Measurements from ENCODE around the gene CCDC185. TPM values are rescaled to one million over a fixed set of nuclear protein-coding genes. Genes with fewer than 3 reads are reported as not detected.

The CCDC185 gene
- total and polyA plus RNA-seq, 10 donors: not detected

DNA sequence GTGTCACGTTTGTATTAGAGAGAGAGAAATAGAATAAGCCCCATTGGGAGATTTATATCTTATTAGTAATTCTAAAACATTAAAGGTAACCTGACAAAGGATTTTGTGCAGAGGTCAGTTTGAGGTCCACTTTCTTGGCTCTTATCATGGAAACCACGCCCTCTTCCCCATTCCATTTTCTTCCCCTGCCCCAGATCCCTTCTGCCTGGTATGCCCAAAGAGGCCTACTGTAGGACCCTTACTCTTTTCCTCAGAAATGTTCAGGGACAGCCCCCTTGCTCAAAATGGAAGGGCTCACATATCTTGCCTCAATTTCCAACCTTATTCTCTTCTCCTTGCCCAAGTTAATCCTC, 9.6 kb downstream of the CCDC185 start:
- H3K9me3 ChIP-seq: no peaks in the 10 kb centered on the region
- intact Hi-C loops (cut with DNase I; ENCODE audit: low total_unique reads): no loop called here
- no peak for DNase-seq
- H3K4me3 ChIP-seq: no peak overlapping the region
- 59 to 83% (median 63%) methylated on average over 2 of the region's 2 CpGs for WGBS, 5 donors
- H3K4me1 ChIP-seq: no peaks in the 10 kb centered on the region
- no peaks in the 10 kb centered on the region for H3K36me3 ChIP-seq
- H3K27me3 ChIP-seq (replicated peaks in 1 of 7): peaks cover 0 to 14% (median 4%) of the 10 kb centered on the region in 7 donors
- TF ChIP-seq POLR2A (IDR thresholded peaks at IDR 0.05): no peak
- no peak overlapping the region for H3K27ac ChIP-seq

GRCh38 chr1:223403184-223403815, 10.1 kb downstream of the CCDC185 start:
- intact Hi-C loops (cut with DNase I; ENCODE audit: low total_unique reads): no loop called here
- TF ChIP-seq POLR2A (IDR thresholded peaks at IDR 0.05): no peak
- no peak for TF ChIP-seq POLR2AphosphoS5 (IDR thresholded peaks at IDR 0.05)
- TF ChIP-seq CTCF (IDR thresholded peaks at IDR 0.05 in 8 of 11, conservative IDR thresholded peaks at IDR 0.05 in 3 of 11): no peak
- WGBS, 5 donors: 76 to 85% (median 82%) methylated on average over 3 of the region's 3 CpGs
- peaks cover 0 to 14% (median 4%) of the 10 kb centered on the region in 7 donors for H3K27me3 ChIP-seq (replicated peaks in 1 of 7)
- no peaks in the 10 kb centered on the region for H3K36me3 ChIP-seq
- H3K27ac ChIP-seq: no peak overlapping the region
- H3K4me3 ChIP-seq: no peak overlapping the region
- DNase-seq: no peak
- no peaks in the 10 kb centered on the region for H3K9me3 ChIP-seq
- H3K4me1 ChIP-seq: no peaks in the 10 kb centered on the region

DNA sequence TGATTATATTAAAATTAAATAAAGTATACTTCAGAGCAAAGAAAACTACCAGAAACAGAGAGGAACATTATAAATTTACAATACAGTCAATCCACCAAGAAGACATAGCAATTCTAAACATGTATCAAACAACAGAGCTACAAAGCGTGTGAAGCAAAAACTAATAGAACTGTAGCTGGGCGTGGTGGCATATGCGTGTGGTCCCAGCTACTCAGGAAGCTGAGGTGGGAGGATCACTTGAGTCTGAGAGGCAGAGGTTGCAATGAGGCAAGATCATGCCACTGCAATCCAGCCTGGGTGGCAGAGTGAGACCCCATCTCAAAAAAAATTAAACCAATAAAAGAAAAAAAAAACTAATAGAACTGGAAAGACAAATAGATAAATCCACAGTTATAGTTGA, 12.3 kb downstream of the CCDC185 start:
- H3K4me3 ChIP-seq: no peak overlapping the region
- H3K36me3 ChIP-seq: no peaks in the 10 kb centered on the region
- intact Hi-C loops (cut with DNase I; ENCODE audit: low total_unique reads): no loop called here
- peaks cover 0 to 14% (median 4%) of the 10 kb centered on the region in 7 donors for H3K27me3 ChIP-seq (replicated peaks in 1 of 7)
- TF ChIP-seq POLR2A (IDR thresholded peaks at IDR 0.05) (no peak), CTCF (IDR thresholded peaks at IDR 0.05 in 8 of 11, conservative IDR thresholded peaks at IDR 0.05 in 3 of 11) (no peak), POLR2AphosphoS5 (IDR thresholded peaks at IDR 0.05) (no peak)
- no peaks in the 10 kb centered on the region for H3K4me1 ChIP-seq
- H3K9me3 ChIP-seq: no peaks in the 10 kb centered on the region
- H3K27ac ChIP-seq: no peak overlapping the region
- DNase-seq: no peak
- WGBS, 5 donors: 76 to 92% (median 79%) methylated on average over 3 of the region's 3 CpGs

- Histone ChIP-seq H3K27ac (no peak overlapping the region), H3K9me3 (no peaks in the 10 kb centered on the region), H3K27me3 (replicated peaks in 1 of 7) (no peaks in the 10 kb centered on the region), H3K4me1 (no peaks in the 10 kb centered on the region), H3K4me3 (no peak overlapping the region), H3K36me3 (no peaks in the 10 kb centered on the region)
- no peak for DNase-seq
- intact Hi-C loops (cut with DNase I; ENCODE audit: low total_unique reads): no loop called here
- TF ChIP-seq POLR2AphosphoS5 (IDR thresholded peaks at IDR 0.05) (no peak), POLR2A (IDR thresholded peaks at IDR 0.05) (no peak), CTCF (IDR thresholded peaks at IDR 0.05 in 8 of 11, conservative IDR thresholded peaks at IDR 0.05 in 3 of 11) (no peak)
These were observed 16.8 kb downstream of the CCDC185 start for GRCh38 chr1:223410036-223410435.

- Histone ChIP-seq H3K4me3 (no peak overlapping the region), H3K27ac (no peak overlapping the region), H3K9me3 (no peaks in the 10 kb centered on the region), H3K27me3 (replicated peaks in 1 of 7) (no peaks in the 10 kb centered on the region), H3K36me3 (no peaks in the 10 kb centered on the region), H3K4me1 (no peaks in the 10 kb centered on the region)
- 25 to 38% (median 30%) methylated on average over 2 of the region's 2 CpGs for WGBS, 5 donors
- DNase-seq: no peak
- intact Hi-C loops (cut with DNase I; ENCODE audit: low total_unique reads): no loop called here
- TF ChIP-seq POLR2AphosphoS5 (IDR thresholded peaks at IDR 0.05) (no peak), CTCF (IDR thresholded peaks at IDR 0.05 in 8 of 11, conservative IDR thresholded peaks at IDR 0.05 in 3 of 11) (no peak), POLR2A (IDR thresholded peaks at IDR 0.05) (no peak)
These were observed 18.1 kb downstream of the CCDC185 start for GRCh38 chr1:223411309-223411708.
